Activated naive CD4-positive, alpha-beta T cell treated with Interleukin-2 at 50 U/mL for 16 hours (primary cell): ENCODE measurements around the gene KIAA1217.
A peak's percentile ranks its signal among the peaks of the same experiment; 100 is the strongest.
"Not testable (repeated sequence)": the region's sequence is repeated elsewhere in the genome, so short reads cannot be mapped to it uniquely, and the experiment has no call there.

ENCODE experiments used
- DNase-seq: peaks from one replicate; pipeline ENCODE4 v3.0.0-alpha.2; 2020

The KIAA1217 gene

GRCh38 chr10:24468281-24468751 lies 259.4 kb downstream of the KIAA1217 start:
- no peak for DNase-seq

DNA sequence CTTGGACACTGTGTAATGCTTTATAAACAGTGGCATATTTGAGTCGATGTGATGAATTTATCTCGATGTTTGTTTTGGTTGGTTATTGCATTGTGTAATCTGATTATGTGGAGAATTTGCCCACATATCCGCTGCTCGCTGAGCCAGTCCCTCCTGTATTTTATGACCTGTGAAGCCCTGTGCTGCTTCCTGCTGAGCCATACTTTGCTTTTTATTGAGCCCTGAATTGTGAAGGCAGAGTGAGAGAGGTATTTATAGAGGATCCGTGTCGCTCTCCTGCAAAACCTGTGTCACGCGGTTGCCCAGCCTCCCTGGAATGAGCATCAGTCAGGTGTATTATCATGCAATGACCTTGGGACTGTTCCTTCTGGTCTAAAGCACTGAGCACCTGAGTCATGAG lies 261.1 kb downstream of the KIAA1217 start:
- DNase-seq: no peak

DNA sequence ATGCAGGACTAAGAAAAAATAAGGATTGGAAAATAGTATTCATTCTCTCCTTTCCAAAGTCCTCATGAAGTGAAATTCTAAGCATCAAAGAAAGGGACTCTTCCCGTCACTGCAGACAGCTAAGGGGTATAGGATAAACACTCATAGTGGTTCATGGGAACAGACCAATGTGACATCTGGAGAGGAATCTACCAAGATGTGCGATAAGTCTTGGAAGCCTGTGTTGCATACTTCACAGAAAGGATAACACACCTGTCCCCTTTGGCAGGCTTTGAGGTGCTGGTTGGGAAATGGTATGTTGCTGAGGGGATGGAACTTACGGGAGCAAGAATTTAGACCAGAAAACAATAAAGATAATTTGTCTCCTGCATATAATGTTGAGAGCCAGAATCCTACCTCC lies 266.7 kb downstream of the KIAA1217 start:
- no peak for DNase-seq

DNA sequence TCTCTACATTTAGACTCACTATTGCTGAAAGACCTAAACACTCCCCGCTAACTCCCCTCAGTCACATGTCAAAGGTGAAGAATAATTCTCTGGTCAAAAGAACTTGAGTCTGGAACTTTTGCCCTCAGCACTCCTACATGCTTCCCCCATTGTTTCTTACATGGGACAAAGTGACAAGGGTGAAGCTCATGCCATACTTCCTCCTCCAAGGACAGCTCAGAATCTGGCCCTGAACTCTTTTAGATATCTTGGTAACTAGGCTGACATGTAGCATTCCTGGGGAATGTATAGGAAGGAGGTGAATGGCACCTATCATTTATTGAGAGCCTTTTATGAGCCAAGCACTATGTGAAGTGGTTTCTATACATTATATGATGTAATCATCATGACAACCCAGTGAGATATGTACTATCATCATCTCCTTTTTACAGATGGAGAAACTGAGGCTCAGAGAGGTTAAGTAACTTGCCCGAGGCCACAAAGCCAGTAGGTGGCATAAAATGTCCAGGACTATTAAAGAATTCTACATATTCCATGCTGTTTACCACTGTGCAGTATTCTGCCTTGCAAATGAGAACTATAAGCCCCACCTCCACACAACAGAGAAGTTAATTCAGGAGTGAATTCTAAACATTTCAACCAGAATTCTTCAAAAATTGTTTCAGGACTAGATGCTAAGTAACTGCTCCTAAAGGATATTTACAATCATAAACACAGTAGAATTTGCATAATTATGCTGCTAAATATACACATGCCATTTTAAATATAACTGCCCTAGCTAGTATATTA lies 268.2 kb downstream of the KIAA1217 start:
- DNase-seq: no peak

GRCh38 chr10:24477915-24478314 lies 269.0 kb downstream of the KIAA1217 start:
- DNase-seq: no peak

- no peak for DNase-seq
These were observed 270.9 kb downstream of the KIAA1217 start for GRCh38 chr10:24479806-24480205.

GRCh38 chr10:24480447-24480846 lies 271.5 kb downstream of the KIAA1217 start:
- no peak for DNase-seq

- DNase-seq: no peak
These were observed 272.3 kb downstream of the KIAA1217 start for GRCh38 chr10:24481241-24481640.

DNA sequence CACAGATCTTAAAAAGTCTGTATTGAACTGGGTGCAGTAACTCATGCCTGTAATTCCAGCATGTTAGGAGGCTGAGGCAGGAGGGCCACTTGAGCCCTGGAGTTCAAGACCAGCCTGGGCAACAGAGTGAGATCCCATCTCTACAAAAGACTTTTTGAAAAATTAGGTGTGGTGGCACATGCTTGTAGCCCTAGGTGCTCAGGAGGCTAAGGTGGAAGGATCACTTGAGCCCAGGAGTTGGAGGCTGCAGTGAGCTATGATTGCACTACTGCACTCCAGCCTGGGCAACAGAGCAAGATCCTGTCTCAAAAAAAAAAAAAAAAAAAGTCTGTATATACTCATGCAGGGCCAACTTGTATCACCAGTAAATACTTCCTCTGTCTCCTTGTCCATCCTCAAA lies 273.8 kb downstream of the KIAA1217 start:
- DNase-seq: not testable (repeated sequence)

DNA sequence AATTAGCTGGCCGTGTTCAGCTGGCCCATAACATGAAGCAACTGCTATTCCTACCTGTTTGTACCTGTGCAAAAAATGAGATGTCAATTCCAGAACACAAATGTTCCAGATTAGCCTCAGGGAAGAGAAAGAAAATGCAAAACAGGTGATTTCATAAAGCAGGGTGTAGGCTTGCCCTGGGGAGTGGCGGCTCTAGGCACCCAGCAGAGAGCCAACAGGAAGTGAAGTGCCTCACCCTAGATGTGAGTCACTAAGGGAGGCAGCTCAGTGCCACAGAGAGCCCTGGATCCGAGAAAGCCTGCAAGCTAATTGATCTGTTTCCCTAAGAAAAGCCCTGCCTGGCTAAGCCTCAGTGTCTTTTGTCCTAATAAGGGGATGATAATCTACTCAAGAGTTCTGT lies 274.8 kb downstream of the KIAA1217 start:
- DNase-seq: peak; percentile 18

GRCh38 chr10:24484771-24485170 lies 275.8 kb downstream of the KIAA1217 start:
- no peak for DNase-seq

- DNase-seq: no peak
These were observed 276.4 kb downstream of the KIAA1217 start for GRCh38 chr10:24485304-24485703.

- no peak for DNase-seq
These were observed 279.7 kb downstream of the KIAA1217 start for GRCh38 chr10:24488631-24489030.

- no peak for DNase-seq
These were observed 284.2 kb downstream of the KIAA1217 start for GRCh38 chr10:24493165-24493564.

DNA sequence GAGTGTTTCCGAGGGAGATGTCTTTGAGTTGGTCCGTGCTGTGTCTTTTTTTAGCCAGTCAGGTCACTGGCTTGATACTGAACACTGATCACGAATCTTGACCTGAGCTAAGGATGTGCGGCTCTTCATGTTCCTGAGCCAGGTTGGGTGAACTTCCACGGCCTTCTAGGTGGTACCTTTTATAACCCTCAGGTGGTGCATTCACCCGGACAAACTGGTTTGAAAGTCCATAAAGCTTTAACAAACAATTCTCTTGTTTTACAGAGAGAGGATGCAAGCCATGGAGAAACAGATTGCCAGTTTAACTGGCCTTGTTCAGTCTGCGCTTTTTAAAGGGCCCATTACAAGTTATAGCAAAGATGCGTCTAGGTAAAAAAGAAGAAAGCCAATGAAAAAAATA lies 285.3 kb downstream of the KIAA1217 start:
- DNase-seq: no peak

DNA sequence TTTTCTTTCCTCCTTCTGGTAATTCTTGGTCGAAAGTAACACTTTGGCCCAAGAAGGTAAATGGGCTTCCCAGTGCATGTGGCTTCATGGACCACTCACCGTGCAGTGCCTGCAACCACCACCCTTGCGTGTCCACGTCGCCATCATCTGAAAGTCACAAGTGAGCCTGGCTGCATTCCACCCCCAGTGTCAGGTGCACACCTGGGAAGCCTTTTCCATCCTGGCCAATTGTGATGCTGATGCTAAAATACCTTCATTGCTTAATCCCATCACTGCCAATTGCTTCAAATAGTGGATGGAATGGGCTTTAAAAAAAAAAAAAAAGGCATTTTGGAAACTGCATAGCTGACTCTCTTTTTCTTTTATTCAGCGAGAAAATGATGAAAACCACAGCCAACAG lies 285.8 kb downstream of the KIAA1217 start:
- no peak for DNase-seq

DNA sequence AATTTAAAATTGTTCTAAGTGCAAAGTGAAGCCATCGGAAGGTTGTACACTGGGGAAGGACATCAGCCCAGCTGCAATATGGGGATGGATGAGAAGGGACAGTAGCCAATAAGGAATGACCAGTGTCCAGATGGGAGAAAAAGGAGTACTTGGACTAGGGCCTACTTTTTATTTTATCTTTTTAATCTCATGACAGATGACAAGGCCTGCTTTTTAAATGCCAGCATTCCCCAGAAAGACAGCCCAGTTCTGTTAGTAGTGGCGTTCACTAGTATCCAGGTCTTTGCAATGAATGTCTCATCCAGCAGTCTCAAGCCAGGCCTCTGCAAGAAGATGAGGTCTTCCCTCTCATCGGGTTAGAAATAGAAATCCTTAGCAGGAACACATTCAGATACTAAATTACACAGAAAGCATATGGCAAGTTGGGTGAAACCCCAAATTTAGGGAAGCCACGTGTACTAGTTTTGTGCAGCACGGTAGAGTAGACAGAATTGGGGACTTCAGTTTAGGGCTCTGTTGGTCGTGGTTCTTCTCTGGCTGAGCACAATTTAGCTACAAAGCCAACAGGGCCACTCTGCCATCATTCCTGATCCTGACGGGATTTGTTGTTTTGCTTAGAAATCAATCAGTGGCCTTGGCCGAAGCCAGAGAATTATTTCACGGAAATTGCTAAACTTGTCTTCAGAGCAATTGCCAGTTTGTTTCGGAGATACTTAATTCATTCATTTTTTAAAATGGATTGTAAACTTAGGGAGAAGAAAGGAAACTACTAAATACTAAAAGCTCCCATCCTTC lies 286.9 kb downstream of the KIAA1217 start:
- DNase-seq: no peak

DNA sequence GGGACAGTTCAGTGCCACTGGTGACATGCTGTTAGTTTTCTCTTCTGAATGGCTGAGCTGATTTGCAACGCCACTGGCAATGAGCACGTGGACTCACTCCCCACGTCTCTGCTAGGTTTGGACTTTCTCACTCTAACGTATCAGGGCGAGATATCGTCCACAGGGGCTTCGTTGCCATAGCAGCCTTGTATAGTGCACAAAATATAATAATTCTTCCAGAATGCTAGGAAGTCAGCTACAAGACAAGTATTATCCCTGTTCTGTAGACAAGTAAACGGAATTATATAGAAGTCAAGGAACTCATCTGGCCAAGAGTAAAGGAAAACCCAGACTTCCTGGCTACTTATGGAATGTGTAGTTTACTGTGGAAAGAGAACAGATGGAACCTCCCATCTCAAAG lies 288.0 kb downstream of the KIAA1217 start:
- DNase-seq: no peak

GRCh38 chr10:24501056-24501711 lies 292.2 kb downstream of the KIAA1217 start:
- DNase-seq: no peak

- no peak for DNase-seq
These were observed 293.1 kb downstream of the KIAA1217 start for GRCh38 chr10:24502006-24502405.

GRCh38 chr10:24502801-24503460 lies 294.0 kb downstream of the KIAA1217 start:
- no peak for DNase-seq

DNA sequence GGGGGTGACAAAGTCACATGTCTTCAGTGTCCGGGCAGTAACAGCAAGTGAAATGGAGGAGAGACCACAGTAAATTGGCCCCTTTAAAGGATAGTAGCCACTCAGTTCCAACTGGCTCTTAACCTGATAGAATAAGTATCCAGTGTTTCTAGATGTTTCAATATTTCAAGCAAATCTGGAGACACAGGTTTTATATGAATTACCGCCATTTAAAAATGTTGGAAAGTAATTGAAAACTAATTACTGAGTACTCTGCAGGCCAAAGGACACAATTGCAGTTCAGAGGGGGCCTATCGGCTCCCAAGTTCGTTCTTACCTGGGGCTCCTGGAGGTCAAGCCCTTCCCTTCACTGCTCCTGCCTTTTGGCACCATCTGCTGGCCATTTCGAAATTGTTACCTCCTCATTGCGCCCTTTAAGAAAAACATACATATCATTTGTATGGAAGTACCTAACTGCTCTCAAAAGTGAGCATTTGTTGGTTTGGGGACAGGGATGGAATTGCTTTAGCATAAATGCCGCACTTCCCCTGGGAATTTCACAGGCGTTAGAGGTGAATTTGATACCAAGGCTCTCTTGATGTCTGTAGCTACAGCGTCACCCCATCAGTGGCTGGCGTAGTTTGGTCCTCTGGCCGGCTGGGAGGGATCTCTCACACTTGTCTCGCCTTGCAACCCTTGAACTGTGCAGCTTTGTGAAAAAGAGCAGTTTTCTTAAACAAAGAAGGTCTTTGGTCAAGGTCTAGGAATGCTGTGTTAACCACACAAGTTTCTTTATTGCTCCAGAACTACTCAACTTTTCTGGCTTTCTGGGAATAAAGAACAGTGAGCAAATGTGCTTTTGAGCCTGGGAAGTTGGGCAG lies 294.8 kb downstream of the KIAA1217 start:
- peak; percentile 27 for DNase-seq
